GM19438 (cell line): ENCODE data around the gene ZNF425.
"Not testable (repeated sequence)": the region's sequence is repeated elsewhere in the genome, so short reads cannot be mapped to it uniquely, and the experiment has no call there.

Experiments used
- ATAC-seq: cut with Tn5 transposase; IDR thresholded peaks from one replicate; pipeline ENCODE4 v1.9.1; 2021; ENCODE audit warnings: low read depth; ENCODE audit not compliant: unreplicated experiment

Gene ZNF425

DNA sequence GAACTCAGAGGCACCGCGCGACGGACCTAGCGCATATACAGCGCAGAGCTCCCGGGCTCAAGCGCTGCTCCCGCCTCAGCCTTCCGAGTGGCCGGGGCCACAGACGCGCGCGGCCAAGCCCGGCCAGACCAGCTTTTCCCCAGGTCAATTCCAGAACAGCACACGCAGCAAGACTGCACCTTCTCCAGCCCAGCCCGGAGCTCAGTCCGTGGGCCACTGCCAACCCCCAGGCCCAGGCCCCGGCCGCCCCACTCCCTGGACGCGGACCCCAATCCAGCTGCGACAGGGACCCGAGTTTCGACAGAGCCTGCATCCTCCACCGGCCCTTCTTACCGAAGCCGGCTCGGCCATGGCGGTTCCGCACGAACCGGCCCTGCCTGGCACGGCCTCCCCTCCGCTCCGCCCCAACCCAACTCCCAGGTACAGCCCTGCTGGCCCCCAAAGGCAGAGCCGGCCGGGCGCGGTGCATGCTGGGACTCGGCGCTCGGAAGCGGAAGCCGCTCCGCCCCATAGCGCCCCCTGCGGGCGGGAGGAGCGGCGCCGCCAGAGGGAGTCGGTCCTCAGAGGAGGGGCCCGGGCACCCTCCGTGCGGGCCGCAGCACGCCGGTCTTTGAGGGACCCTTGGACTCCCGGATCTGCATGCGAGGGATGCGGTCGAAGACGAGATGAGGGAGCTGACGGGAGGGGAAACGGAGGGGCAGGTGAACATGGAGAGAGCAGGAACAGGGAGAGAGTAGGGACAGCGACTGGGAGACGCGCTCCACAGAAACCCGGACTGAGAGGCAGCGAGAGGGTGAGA is at the start of gene ZNF425:
Gene ZNF425, minus strand, starts transcription at position 462 of the 799 bp plus-strand sequence. Its CDS starts 111 bp downstream, at position 351.
- peak; percentile 74 for ATAC-seq

DNA sequence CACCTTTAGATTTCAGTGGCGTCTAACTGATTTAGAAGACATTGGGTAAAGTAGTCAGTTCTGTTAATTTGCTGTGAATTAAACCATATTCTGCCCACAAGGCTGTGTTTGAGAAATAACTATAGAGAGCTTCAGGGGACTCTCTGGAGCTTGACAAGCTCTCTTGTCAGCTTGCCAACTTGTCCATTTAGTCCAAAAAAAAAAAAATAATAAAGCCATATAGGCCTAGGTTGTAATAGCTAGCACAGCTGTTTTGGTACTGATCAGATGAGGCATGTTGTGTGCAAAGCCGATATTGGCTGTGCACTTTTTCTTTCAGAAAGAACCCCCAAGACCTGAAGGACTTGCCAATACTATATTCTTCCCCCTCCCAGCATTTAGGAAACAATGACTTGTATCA is 49.0 kb upstream of the ZNF425 start:
- no peak for ATAC-seq

DNA sequence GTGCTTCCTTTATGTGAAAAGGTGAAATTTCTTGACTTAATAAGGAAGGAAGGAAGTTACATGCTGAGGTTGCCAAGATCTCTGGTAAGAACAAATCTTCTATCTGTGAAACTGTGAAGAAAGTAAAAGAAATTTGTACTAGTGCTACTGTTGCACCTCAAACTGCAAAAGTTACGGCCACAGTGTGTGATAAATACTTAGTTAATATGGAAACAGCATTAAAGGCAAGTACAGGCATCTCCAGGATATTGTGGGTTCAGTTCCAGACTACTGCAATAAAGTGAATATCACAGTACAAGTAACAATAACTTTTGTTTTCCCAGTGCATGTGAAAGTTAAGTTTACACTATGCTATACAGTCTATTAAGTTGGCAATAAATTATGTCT is 46.4 kb upstream of the ZNF425 start:
- no peak for ATAC-seq

DNA sequence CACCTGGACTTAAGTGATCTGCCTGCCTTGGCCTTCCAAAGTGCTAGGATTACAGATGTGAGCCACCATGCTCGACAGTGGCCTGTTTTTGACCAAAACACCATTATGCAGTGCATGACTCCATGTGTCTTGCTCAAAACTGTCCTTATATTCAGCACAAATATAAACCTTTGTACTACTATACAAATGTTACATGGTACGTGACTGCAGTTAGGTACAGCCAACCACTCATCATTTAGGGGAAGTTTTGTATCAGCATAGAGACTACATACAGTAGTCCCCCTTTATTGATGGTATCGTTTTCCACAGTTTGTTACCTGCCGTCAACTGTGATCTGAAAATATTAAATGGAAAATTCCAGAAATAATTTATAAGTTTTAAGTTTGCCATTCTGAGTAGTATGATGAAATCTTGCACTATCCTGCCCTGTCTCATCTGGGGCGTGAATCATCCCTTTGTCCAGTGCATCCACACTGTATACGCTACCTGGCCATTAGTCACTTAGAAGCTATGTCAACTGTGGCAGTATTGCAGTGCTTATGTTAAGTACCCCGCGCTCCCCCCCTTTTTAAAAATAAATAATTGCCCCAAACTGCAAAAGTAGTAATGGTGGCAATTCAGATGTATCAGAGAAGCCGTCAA is 45.9 kb upstream of the ZNF425 start:
- ATAC-seq, result no peak

GRCh38 chr7:149166630-149167352 is 40.7 kb upstream of the ZNF425 start:
- no peak for ATAC-seq

DNA sequence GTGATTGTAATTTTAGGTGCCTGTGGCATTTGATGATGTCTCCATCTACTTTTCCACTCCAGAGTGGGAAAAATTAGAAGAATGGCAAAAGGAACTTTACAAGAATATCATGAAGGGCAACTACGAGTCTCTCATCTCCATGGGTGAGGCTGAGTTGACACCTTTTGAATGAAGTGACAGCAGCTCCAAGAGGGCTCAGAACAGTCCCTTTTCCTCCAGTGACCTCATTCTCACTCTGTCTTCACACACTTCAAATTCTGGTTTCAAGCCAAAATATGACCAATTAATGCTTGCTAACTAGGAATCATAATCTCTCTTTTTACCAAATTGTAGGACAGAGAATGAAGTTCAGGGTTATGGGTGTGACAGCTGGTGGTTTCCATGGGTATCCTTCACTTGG is 40.0 kb upstream of the ZNF425 start:
- ATAC-seq, result no peak

DNA sequence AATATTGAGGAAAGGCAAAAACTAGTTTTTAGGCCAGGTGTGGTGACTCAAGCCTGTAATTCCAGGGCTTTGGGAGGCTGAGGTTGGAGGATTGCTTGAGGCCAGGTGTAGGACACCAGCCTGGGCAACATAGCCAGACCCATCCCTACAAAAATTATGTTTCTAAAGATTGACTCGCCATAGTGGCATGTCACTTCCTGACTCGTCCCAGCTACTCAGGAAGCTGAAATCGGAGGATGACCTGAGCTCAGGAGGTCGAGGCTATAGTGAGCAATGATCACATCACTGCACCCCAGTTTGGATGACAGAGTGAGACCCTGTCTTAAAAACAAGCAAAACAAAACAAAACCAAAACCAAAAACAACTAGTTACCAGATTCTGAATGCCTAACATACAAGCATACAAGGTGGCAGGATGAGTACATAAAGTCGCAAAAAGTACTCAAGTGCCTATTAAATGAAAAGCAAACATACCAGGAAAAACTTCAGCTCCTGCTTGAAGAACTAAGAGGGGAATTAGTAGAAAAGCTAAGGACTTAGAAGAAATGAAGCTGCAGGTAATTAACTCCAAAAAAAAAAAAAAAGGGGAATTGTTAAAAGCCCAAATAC is 35.2 kb upstream of the ZNF425 start:
- ATAC-seq, result no peak

DNA sequence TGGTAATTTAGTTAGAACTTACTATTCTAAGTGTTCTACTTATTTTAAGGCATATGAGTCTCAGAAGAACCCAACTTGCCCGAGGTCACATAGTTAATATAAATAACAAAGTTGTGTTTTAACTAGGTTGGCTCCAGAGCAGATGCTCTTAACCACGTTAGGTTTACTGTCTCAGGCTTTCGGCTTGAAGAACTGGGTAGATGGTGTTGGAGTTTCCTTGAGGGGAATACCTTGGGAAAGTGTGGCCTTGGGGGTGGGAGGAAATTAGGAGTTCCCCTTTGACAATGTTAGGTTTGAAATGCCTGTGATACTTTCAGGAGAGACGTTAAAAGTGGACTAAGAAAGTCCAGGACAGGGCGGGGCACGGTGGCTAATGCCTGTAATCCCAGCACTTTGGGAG is 30.8 kb upstream of the ZNF425 start:
- no peak for ATAC-seq

GRCh38 chr7:149154056-149154455 is 27.9 kb upstream of the ZNF425 start:
- ATAC-seq, result no peak

DNA sequence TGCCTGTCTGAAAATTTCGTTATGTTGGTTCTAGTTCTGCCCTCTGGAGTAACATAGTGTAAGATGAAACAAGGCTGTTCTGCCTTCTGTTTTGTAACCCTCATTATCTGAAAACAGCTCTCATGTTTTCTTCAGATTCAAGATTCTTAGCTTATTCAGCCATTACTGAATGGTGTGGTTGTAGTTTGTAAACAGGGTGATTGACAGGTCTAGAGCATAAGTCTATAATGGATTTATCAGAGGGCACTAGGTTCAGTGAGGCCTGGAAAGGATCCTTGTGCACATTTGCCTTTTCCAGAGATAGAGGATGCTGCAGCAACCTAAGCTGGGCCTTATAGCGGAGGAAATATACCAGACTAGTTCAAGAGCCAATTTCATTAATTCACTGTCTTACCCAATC is 27.2 kb upstream of the ZNF425 start:
- ATAC-seq, result no peak

GRCh38 chr7:149150981-149151380 is 24.9 kb upstream of the ZNF425 start:
- no peak for ATAC-seq

DNA sequence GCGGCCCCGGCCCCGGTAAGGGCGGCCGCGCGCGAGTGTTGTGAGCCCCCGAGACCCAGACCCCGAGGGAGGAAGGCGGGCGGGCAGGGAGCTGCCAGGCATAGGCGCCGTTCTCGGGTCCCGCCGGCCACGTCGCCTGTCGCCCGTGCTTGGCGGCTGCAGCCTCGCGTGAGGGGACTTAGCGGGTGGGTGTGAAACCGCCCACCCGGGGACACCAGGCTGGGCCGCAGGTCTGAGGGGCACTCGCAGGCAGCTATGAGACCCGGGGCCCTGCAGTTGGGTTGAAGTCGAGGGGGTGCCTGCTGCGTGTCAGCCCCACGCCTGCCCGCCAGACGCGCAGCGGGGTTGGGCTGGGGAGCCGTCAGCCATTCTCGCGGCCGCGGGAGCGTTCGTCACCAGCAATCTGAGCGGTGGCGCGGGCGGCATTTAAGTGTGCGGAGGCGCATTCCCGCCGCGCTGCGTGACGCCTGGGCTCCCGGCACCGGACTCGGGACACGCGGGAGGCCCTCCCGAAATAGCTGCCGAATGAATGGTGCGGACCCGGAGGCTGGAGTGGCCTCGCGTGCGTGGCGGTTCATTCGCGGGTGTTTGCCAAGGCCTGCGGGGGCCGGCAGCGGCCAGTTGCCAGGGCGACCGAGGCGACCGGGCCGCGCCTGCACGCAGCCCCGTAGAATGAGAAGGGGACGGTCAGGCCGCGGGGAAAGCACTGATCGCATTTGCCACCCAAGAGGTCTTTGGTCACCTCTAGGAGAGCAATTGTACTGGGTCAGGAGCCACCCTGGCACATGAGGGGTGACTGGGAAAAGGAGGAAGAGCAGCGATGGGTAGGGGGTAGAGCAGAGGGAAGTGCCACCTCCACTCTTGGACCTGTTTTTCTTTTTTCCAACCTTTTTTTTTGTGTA is 21.9 kb upstream of the ZNF425 start:
- ATAC-seq, result peak; percentile 30

DNA sequence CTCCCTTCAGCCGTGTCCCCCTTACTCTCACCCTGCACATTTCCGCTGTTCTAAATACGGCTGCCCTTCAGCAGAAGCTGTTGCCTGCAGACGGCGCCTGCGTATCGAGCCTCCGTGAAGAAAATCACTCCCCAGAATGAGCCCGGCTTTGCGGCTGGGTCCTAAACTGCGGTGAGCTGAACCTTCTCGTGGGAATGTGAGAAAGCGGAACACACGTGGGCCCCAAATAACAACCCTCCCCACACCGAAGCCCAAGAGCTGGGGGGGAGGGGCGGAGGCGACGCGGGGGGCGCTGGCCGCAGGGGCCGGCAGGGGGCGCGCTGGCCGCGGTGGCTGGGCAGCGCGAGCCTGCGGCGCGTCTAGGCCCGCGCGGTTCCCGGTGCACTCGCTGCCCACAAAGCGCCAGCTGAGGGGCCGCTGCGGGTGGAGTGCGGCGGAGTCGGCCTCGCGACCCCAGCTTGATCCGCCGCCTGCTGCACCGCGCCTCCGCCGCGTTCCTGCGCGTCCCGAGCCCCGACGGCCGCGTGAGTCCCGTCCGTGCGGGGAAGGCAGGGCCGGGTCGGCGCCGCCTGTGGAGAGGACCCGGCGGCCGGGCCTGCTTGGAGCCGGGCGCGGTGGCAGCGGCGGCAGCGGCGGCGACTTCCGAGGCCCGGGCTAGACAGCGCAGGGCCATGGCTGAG is 21.1 kb upstream of the ZNF425 start, which contains the start of gene ZNF398:
Gene ZNF398, plus strand, starts transcription at position 382 of the 680 bp plus-strand sequence. Its CDS starts 290 bp downstream, at position 672.
- peak; percentile 66 for ATAC-seq

GRCh38 chr7:149145031-149145845 is 19.1 kb upstream of the ZNF425 start:
- ATAC-seq, result no peak

DNA sequence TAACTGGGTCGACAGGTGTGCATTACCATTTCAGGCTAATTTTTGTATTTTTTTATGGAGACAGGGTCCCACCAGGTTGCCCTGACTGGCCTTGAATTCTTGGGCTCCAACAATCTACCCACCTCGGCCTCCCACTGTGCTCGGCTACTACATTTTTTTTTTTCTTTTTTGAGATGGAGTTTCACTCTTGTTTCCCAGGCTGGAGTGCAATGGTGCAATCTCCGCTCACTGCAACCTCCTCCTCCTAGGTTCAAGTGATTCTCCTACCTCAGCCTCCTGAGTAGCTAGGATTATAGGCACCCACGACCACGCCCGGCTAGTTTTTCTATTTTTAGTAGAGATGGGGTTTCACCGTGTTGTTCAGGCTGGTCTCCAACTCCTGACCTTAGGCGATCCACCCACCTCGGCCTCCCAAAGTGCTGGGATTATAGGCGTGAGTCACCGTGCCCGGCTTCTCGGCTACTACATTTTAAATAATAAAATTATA is 18.4 kb upstream of the ZNF425 start:
- ATAC-seq, result not testable (repeated sequence)

GRCh38 chr7:149141893-149142292 is 15.8 kb upstream of the ZNF425 start:
- ATAC-seq, result no peak

GRCh38 chr7:149140831-149141230 is 14.7 kb upstream of the ZNF425 start:
- no peak for ATAC-seq

- no peak for ATAC-seq
Measured at GRCh38 chr7:149136118-149136517, 10.0 kb upstream of the ZNF425 start.
